Muscle layer of colon (tissue), 2 donors: ENCODE measurements around the gene CDIP1.

Source experiments
- H3K27ac ChIP-seq: one replicate; pipeline ENCODE4 v1.7.0; 2013; ENCODE audit warnings: low read depth, mild to moderate bottlenecking, low read length, moderate library complexity
- H3K27me3 ChIP-seq, 2 donors: one replicate each; pipeline ENCODE4 v1.7.0; 2013; ENCODE audit warnings: low read length in 2 of 2, mild to moderate bottlenecking in 2 of 2; ENCODE audit not compliant: insufficient read depth in 2 of 2, control insufficient read depth in 1 of 2
- H3K36me3 ChIP-seq: one replicate; pipeline ENCODE4 v1.7.0; 2013; ENCODE audit warnings: mild to moderate bottlenecking, low read length; ENCODE audit not compliant: insufficient read depth
- H3K4me1 ChIP-seq: one replicate; pipeline ENCODE4 v1.7.0; 2013; ENCODE audit warnings: mild to moderate bottlenecking, low read length; ENCODE audit not compliant: insufficient read depth
- H3K4me3 ChIP-seq, 2 donors: one replicate each; pipeline ENCODE4 v1.7.0; 2013; ENCODE audit warnings: low read length in 2 of 2, low read depth in 1 of 2, mild to moderate bottlenecking in 1 of 2, moderate library complexity in 1 of 2
- H3K9ac ChIP-seq: one replicate; pipeline ENCODE4 v1.7.0; 2013; ENCODE audit warnings: low read length
- H3K9me3 ChIP-seq: one replicate; pipeline ENCODE4 v1.7.0; 2013; ENCODE audit warnings: mild to moderate bottlenecking, low read length
- donor health status: abdominal sarcoma.
- donor health status: Adenocarcinoma of cecum.

The CDIP1 gene

GRCh38 chr16:4477966-4478365 is 60.6 kb downstream of the CDIP1 start:
- H3K4me1 ChIP-seq: peaks cover 9% of the 10 kb centered on the region
- no peak overlapping the region for H3K4me3 ChIP-seq
- H3K27me3 ChIP-seq: no peaks in the 10 kb centered on the region
- H3K27ac ChIP-seq: no peak overlapping the region
- no peaks in the 10 kb centered on the region for H3K36me3 ChIP-seq
- H3K9me3 ChIP-seq: no peaks in the 10 kb centered on the region
- no peak overlapping the region for H3K9ac ChIP-seq

DNA sequence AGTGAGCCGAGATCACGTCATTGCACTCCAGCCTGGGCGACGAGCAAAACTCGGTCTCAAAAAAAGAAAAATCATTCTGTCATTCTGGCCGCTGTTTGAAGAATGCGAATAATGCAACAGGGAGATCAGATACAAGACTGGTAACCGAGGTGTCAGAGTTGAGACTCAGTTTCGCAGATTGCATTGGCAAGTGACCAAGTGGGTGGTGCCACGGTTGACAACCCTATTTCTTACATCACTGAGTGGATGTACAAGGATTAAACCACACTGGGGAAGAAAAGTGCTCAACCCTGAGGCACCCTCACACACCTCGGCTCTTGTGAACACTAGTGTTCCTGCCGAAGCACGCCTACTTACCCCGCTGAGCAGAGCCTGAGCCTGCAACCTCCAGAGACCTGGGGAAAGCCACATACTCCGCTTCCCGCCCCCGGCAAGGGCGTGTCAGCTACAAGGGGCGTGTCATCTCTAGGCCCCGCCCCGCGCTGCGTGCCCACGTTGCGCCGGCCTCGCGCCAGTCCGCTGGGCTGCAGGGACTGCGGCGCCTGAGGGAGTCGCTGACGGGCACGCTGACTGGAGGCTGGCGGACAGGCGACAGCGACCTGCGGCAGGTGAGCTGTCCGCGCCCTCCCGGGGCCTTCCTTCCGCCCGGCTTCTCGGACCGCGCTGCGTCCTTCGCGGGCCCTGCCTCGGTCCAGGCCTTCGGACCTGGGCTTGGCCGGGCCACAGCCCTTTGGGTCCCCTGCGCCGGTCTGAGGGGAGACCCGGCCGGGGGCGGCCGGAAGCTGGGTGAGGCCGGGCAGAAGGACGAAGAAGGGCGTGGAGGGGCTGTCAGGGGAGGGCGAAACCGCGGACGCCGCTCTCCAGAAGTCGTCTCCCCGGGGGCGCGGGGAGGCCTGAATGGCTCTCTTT is 62.4 kb downstream of the CDIP1 start, which contains the start of gene HMOX2:
TSS of gene HMOX2 (plus strand) at position 519 of the 909 bp plus-strand sequence. CDS start 29,127 bp downstream, outside the sequence.
- H3K4me1 ChIP-seq: peaks cover 9% of the 10 kb centered on the region
- no peaks in the 10 kb centered on the region for H3K27me3 ChIP-seq
- H3K4me3 ChIP-seq: peak within 1 kb of the TSS; percentile 69 to 93
- H3K9me3 ChIP-seq: no peaks in the 10 kb centered on the region
- H3K9ac ChIP-seq: peak within 1 kb of the TSS; percentile 4
- no peaks in the 10 kb centered on the region for H3K36me3 ChIP-seq
- peak within 1 kb of the TSS; percentile 58 for H3K27ac ChIP-seq

GRCh38 chr16:4474192-4474961 is 64.2 kb downstream of the CDIP1 start, which contains the start of gene NMRAL1:
Gene NMRAL1 (minus strand): TSS chr16:4474625. CDS start chr16:4474132, 493 bp downstream.
- Histone ChIP-seq H3K27ac (peak within 1 kb of the TSS; percentile 79), H3K9me3 (no peaks in the 10 kb centered on the region)

GRCh38 chr16:4472880-4473279 is 65.7 kb downstream of the CDIP1 start:
- Histone ChIP-seq H3K9me3 (no peaks in the 10 kb centered on the region), H3K4me1 (peaks cover 9% of the 10 kb centered on the region), H3K27ac (no peak overlapping the region), H3K27me3 (no peaks in the 10 kb centered on the region), H3K9ac (no peak overlapping the region), H3K36me3 (no peaks in the 10 kb centered on the region), H3K4me3 (no peak overlapping the region)

More at GRCh38 chr16:4474192-4474961, 64.2 kb downstream of the CDIP1 start, which contains the start of gene NMRAL1:
- H3K4me3 ChIP-seq: peak within 1 kb of the TSS; percentile 43 to 58
- peak within 1 kb of the TSS; percentile 27 for H3K9ac ChIP-seq
- no peaks in the 10 kb centered on the region for H3K27me3 ChIP-seq
- peaks cover 9% of the 10 kb centered on the region for H3K4me1 ChIP-seq
- H3K36me3 ChIP-seq: no peaks in the 10 kb centered on the region

DNA sequence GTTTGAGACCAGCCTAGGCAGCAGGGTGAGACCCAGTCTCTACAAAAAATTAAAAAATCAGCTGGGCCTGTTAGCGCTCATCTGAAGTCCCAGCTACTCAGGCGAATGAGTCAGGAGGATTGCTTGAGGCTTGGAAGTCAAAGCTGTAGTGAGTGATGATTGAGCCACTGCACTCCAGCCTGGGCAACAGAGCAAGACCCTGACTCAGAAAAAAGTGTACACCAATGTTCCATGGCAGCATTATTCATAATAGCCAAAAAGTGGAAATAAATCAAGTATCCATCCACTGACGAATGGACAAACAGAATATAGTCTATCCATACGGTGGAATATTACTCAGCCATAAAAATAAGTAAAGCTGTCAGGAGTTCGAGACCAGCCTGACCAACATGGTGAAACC is 66.7 kb downstream of the CDIP1 start:
- Histone ChIP-seq H3K4me3 (no peak overlapping the region), H3K27me3 (no peaks in the 10 kb centered on the region), H3K27ac (no peak overlapping the region), H3K9ac (no peak overlapping the region), H3K4me1 (peaks cover 4% of the 10 kb centered on the region), H3K36me3 (peaks cover 5% of the 10 kb centered on the region), H3K9me3 (no peaks in the 10 kb centered on the region)

- Histone ChIP-seq H3K9ac (no peak overlapping the region), H3K9me3 (no peaks in the 10 kb centered on the region), H3K4me1 (peaks cover 2% of the 10 kb centered on the region), H3K36me3 (peaks cover 17% of the 10 kb centered on the region), H3K27me3 (no peaks in the 10 kb centered on the region), H3K27ac (no peak overlapping the region), H3K4me3 (no peak overlapping the region)
Observed at GRCh38 chr16:4468972-4469371, 69.6 kb downstream of the CDIP1 start.

DNA sequence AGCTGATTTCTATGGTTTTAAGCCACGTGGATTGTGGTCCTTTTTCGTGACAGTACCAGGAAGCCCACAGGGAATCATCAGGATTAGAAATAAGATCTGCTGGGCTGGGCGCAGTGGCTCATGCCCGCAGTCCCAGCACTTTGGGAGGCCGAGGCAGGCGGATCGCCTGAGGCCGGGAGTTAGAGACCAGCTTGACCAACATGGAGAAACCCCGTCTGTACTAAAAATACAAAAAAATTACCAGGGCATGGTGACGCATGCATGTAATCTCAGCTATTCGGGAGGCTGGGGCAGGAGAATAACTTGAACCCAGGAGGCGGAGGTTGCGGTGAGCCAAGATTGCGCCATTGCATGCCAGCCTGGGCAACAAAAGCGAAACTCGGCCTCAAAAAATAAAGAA is 70.7 kb downstream of the CDIP1 start:
- peaks cover 17% of the 10 kb centered on the region for H3K36me3 ChIP-seq

GRCh38 chr16:4465977-4466779 is 72.4 kb downstream of the CDIP1 start:
- Histone ChIP-seq H3K9me3 (no peaks in the 10 kb centered on the region), H3K36me3 (peaks cover 17% of the 10 kb centered on the region), H3K27me3 (no peaks in the 10 kb centered on the region), H3K4me1 (no peaks in the 10 kb centered on the region), H3K27ac (no peak overlapping the region), H3K9ac (no peak overlapping the region), H3K4me3 (no peak overlapping the region)

More for the DNA sequence above, 70.7 kb downstream of the CDIP1 start:
- Histone ChIP-seq H3K9ac (no peak overlapping the region), H3K27ac (no peak overlapping the region), H3K4me1 (no peaks in the 10 kb centered on the region), H3K4me3 (no peak overlapping the region), H3K27me3 (no peaks in the 10 kb centered on the region), H3K9me3 (no peaks in the 10 kb centered on the region)

- Histone ChIP-seq H3K9ac (no peak overlapping the region), H3K36me3 (peaks cover 17% of the 10 kb centered on the region), H3K27ac (no peak overlapping the region)
Observed at GRCh38 chr16:4463522-4464163, 74.9 kb downstream of the CDIP1 start.

GRCh38 chr16:4461250-4462085 is 77.1 kb downstream of the CDIP1 start:
- Histone ChIP-seq H3K4me3 (no peak overlapping the region), H3K4me1 (no peaks in the 10 kb centered on the region), H3K9ac (no peak overlapping the region), H3K36me3 (peaks cover 20% of the 10 kb centered on the region), H3K27me3 (no peaks in the 10 kb centered on the region), H3K9me3 (no peaks in the 10 kb centered on the region), H3K27ac (no peak overlapping the region)

More at GRCh38 chr16:4463522-4464163, 74.9 kb downstream of the CDIP1 start:
- H3K4me1 ChIP-seq: no peaks in the 10 kb centered on the region
- H3K27me3 ChIP-seq: no peaks in the 10 kb centered on the region
- no peaks in the 10 kb centered on the region for H3K9me3 ChIP-seq
- H3K4me3 ChIP-seq: no peak overlapping the region
